NCI-H187 (cell line): ENCODE results near the gene SPATA21.

Experiments used
- DNase-seq, 2 experiments: peaks; one replicate each; lab custom pipeline; 2025; lab: John Stamatoyannopoulos, UW

SPATA21 gene

GRCh38 chr1:16450863-16451481 lies 13.7 kb upstream of the SPATA21 start:
- no peak for DNase-seq

- no peak for DNase-seq
Measured at GRCh38 chr1:16449666-16450065, 12.4 kb upstream of the SPATA21 start.

- DNase-seq: no peak
Measured at GRCh38 chr1:16449065-16449464, 11.8 kb upstream of the SPATA21 start.

GRCh38 chr1:16447641-16448040 lies 10.4 kb upstream of the SPATA21 start:
- no peak for DNase-seq

- DNase-seq: no peak
Measured at GRCh38 chr1:16446116-16446515, 8.9 kb upstream of the SPATA21 start.

GRCh38 chr1:16445052-16445451 lies 7.8 kb upstream of the SPATA21 start:
- DNase-seq: no peak

- no peak for DNase-seq
Measured at GRCh38 chr1:16443975-16444770, 6.9 kb upstream of the SPATA21 start.

GRCh38 chr1:16442941-16443340 lies 5.7 kb upstream of the SPATA21 start:
- DNase-seq: no peak

- DNase-seq: no peak
Measured at GRCh38 chr1:16442265-16442664, 5.0 kb upstream of the SPATA21 start.

- no peak for DNase-seq
Measured at GRCh38 chr1:16441282-16441665, 4.0 kb upstream of the SPATA21 start.

- DNase-seq: peak; percentile 84 to 86
Measured at GRCh38 chr1:16440470-16441281, 3.5 kb upstream of the SPATA21 start, which contains the start of gene NECAP2. Gene NECAP2 (plus strand): TSS chr1:16440724. CDS start chr1:16440762, 38 bp downstream.

- no peak for DNase-seq
Measured at GRCh38 chr1:16440131-16440469, 2.9 kb upstream of the SPATA21 start.

- no peak for DNase-seq
Measured at GRCh38 chr1:16438924-16439323, 1.7 kb upstream of the SPATA21 start.

- no peak for DNase-seq
Measured at GRCh38 chr1:16438516-16438915, 1.3 kb upstream of the SPATA21 start.

- DNase-seq: no peak
Measured at GRCh38 chr1:16434501-16434900, 2.7 kb downstream of the SPATA21 start.

GRCh38 chr1:16434007-16434406 lies 3.2 kb downstream of the SPATA21 start:
- no peak for DNase-seq

GRCh38 chr1:16433030-16433429 lies 4.2 kb downstream of the SPATA21 start:
- no peak for DNase-seq

- no peak for DNase-seq
Measured at GRCh38 chr1:16430606-16431005, 6.6 kb downstream of the SPATA21 start.

- no peak for DNase-seq
Measured at GRCh38 chr1:16425125-16426025, 11.8 kb downstream of the SPATA21 start.

- no peak for DNase-seq
Measured at GRCh38 chr1:16422041-16422440, 15.2 kb downstream of the SPATA21 start.

- no peak for DNase-seq
Measured at GRCh38 chr1:16421201-16421600, 16.0 kb downstream of the SPATA21 start.
